ENCODE measurements around the gene GCLM.

DNA sequence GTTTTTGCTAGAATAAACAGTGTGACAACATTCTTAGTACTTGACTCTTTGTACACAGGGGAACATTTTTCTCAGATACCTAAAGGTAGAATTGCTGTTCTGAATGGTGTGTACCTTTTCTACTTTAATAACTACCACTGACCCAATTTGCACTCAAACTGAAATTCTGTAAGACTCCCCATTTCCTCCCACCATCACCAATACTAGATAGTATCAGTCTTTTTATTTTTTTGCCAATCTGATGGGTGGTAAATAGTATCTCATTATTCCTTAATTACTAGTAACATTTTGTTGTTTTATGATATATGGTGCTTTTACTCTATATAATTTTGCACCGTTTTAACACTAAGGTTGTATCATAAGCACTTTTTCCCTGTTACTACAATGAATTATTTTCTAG, 28.8 kb upstream of the GCLM start:
- TF ChIP-seq CTCF (conservative IDR thresholded peaks at IDR 0.05; ENCODE audit: low read depth, low read length) (no peak), EZH2 (IDR thresholded peaks at IDR 0.05; ENCODE audit: borderline replicate concordance, low read depth, low read length, poor library complexity, severe bottlenecking) (no peak)
